A549 treated with dexamethasone at 1 μM for 4 hours (cell line): ENCODE measurements around the gene NOA1. TPM values are rescaled to one million over a fixed set of nuclear protein-coding genes. Genes with fewer than 3 reads are reported as not detected.

Source experiments
- total RNA-seq: library from RNA; stranded (reverse); fragments of 200-300 nt; extraction: Qiagen RNA extraction; gene quantifications from 5 replicates; pipeline ENCODE4 v1.2.3, GENCODE V29; 2022

The NOA1 gene
- 14.3 to 16.3 TPM (median 16.1 TPM) in 5 replicates for total RNA-seq

GRCh38 chr4:56977321-56978012 is at the start of gene NOA1:
Gene NOA1, minus strand, starts transcription at chr4:56977606. Its CDS starts 21 bp downstream, at chr4:56977585.

GRCh38 chr4:56978750-56979303 is 1.4 kb upstream of the NOA1 start, which contains the start of gene POLR2B:
Gene POLR2B, plus strand, starts transcription at chr4:56978896. Its CDS starts 90 bp downstream, at chr4:56978986.

Other genes starting within 250 kb of the NOA1 start
- gene SPINK2, start 155.9 kb downstream of the NOA1 start, total RNA-seq, result 0.32 TPM in 1 of 5 replicates, not detected in the others
- 7.5 to 13.3 TPM (median 11.2 TPM) in 5 replicates for gene REST, start 69.7 kb downstream of the NOA1 start, total RNA-seq
- 66.0 to 75.2 TPM (median 68.3 TPM) in 5 replicates for gene POLR2B, start 1.3 kb upstream of the NOA1 start, total RNA-seq
- 188 to 304 TPM (median 228 TPM) in 5 replicates for gene IGFBP7, start 132.8 kb upstream of the NOA1 start, total RNA-seq